WTC11 (cell line): Measurements from ENCODE around the gene CACNA1C.

Experiments used
- CREB1 ChIP-seq: sonication (generic); formaldehyde crosslinking; IDR thresholded peaks from 2 replicates; pipeline ENCODE4 v1.8.0; 2023; ENCODE audit warnings: mild to moderate bottlenecking, missing genetic modification reagents
- ETV6 ChIP-seq: sonication (generic); formaldehyde crosslinking; IDR thresholded peaks from 2 replicates; pipeline ENCODE4 v1.8.1; 2022; ENCODE audit warnings: mild to moderate bottlenecking, missing genetic modification reagents
- GABPB1 ChIP-seq: sonication (generic); formaldehyde crosslinking; IDR thresholded peaks from 2 replicates; pipeline ENCODE4 v1.8.1; 2023; ENCODE audit warnings: mild to moderate bottlenecking, missing genetic modification reagents
- JUN ChIP-seq: sonication (generic); formaldehyde crosslinking; IDR thresholded peaks from 2 replicates; pipeline ENCODE4 v1.8.0; 2023; ENCODE audit warnings: mild to moderate bottlenecking, missing genetic modification reagents
- TEAD4 ChIP-seq: sonication (generic); formaldehyde crosslinking; IDR thresholded peaks from 2 replicates; pipeline ENCODE4 v1.8.0; 2022; ENCODE audit warnings: mild to moderate bottlenecking, missing genetic modification reagents
- ZNF232 ChIP-seq: sonication (generic); formaldehyde crosslinking; IDR thresholded peaks from 2 replicates; pipeline ENCODE4 v1.8.0; 2022; ENCODE audit warnings: mild to moderate bottlenecking, missing genetic modification reagents
- TF ChIP-seq, protein P1 (sequence below): fragments of 200-600 bp; IDR thresholded peaks from 2 replicates; pipeline ENCODE4 v1.8.0; 2022; ENCODE audit warnings: antibody characterized with exemption
- TF ChIP-seq, protein P2 (sequence below): sonication (generic); formaldehyde crosslinking; IDR thresholded peaks from 2 replicates; pipeline ENCODE4 v1.8.0; 2023; ENCODE audit warnings: missing genetic modification reagents, mild to moderate bottlenecking, borderline replicate concordance
- TF ChIP-seq, protein P3 (sequence below): sonication (generic); formaldehyde crosslinking; IDR thresholded peaks from 2 replicates; pipeline ENCODE4 v1.8.0; 2022; ENCODE audit warnings: mild to moderate bottlenecking, missing genetic modification reagents
- TF ChIP-seq, protein P4 (sequence below): sonication (generic); formaldehyde crosslinking; IDR thresholded peaks from 2 replicates; pipeline ENCODE4 v1.8.0; 2022; ENCODE audit warnings: missing genetic modification reagents
- TF ChIP-seq, protein P5 (sequence below): sonication (generic); formaldehyde crosslinking; conservative IDR thresholded peaks from 2 replicates; pipeline ENCODE4 v1.8.1; 2023; ENCODE audit warnings: mild to moderate bottlenecking, low read depth, missing genetic modification reagents, moderate library complexity
- TF ChIP-seq, protein P6 (sequence below): sonication (generic); formaldehyde crosslinking; IDR thresholded peaks from 2 replicates; pipeline ENCODE4 v1.8.0; 2023; ENCODE audit warnings: missing genetic modification reagents
- TF ChIP-seq, protein P7 (sequence below): sonication (generic); formaldehyde crosslinking; IDR thresholded peaks from 2 replicates; pipeline ENCODE4 v1.8.1; 2023; ENCODE audit warnings: mild to moderate bottlenecking, missing genetic modification reagents

DNA sequence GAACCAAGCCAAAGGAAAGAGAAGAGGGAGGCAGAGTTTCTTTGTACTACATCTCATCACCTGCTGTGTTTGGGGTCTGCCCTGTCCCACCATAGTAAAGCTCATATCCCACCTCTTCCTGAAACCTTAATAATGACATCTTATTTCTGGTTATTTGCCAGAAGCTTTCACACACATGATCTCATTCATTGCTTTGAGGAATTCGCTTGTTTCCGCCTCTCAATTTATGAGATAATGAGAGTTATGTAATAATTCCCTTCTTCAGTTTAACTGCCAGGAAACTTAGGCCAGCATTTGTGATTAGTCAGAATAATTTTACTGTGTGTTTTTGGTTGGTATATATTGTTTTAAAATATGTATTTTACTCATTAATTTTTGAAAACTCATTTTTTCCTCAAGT lies 205.2 kb downstream of the CACNA1C start:
- TF ChIP-seq, protein P1, sequence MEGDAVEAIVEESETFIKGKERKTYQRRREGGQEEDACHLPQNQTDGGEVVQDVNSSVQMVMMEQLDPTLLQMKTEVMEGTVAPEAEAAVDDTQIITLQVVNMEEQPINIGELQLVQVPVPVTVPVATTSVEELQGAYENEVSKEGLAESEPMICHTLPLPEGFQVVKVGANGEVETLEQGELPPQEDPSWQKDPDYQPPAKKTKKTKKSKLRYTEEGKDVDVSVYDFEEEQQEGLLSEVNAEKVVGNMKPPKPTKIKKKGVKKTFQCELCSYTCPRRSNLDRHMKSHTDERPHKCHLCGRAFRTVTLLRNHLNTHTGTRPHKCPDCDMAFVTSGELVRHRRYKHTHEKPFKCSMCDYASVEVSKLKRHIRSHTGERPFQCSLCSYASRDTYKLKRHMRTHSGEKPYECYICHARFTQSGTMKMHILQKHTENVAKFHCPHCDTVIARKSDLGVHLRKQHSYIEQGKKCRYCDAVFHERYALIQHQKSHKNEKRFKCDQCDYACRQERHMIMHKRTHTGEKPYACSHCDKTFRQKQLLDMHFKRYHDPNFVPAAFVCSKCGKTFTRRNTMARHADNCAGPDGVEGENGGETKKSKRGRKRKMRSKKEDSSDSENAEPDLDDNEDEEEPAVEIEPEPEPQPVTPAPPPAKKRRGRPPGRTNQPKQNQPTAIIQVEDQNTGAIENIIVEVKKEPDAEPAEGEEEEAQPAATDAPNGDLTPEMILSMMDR, result no peak
- TF ChIP-seq ZNF232 (CRISPR knock-in tag) (no peak), CREB1 (no peak), ETV6 (no peak), JUN (CRISPR knock-in tag) (no peak), GABPB1 (CRISPR knock-in tag) (no peak), TEAD4 (CRISPR knock-in tag) (no peak)
- TF ChIP-seq, protein P2, sequence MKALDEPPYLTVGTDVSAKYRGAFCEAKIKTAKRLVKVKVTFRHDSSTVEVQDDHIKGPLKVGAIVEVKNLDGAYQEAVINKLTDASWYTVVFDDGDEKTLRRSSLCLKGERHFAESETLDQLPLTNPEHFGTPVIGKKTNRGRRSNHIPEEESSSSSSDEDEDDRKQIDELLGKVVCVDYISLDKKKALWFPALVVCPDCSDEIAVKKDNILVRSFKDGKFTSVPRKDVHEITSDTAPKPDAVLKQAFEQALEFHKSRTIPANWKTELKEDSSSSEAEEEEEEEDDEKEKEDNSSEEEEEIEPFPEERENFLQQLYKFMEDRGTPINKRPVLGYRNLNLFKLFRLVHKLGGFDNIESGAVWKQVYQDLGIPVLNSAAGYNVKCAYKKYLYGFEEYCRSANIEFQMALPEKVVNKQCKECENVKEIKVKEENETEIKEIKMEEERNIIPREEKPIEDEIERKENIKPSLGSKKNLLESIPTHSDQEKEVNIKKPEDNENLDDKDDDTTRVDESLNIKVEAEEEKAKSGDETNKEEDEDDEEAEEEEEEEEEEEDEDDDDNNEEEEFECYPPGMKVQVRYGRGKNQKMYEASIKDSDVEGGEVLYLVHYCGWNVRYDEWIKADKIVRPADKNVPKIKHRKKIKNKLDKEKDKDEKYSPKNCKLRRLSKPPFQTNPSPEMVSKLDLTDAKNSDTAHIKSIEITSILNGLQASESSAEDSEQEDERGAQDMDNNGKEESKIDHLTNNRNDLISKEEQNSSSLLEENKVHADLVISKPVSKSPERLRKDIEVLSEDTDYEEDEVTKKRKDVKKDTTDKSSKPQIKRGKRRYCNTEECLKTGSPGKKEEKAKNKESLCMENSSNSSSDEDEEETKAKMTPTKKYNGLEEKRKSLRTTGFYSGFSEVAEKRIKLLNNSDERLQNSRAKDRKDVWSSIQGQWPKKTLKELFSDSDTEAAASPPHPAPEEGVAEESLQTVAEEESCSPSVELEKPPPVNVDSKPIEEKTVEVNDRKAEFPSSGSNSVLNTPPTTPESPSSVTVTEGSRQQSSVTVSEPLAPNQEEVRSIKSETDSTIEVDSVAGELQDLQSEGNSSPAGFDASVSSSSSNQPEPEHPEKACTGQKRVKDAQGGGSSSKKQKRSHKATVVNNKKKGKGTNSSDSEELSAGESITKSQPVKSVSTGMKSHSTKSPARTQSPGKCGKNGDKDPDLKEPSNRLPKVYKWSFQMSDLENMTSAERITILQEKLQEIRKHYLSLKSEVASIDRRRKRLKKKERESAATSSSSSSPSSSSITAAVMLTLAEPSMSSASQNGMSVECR (CRISPR knock-in tag), result no peak
- TF ChIP-seq, protein P3, sequence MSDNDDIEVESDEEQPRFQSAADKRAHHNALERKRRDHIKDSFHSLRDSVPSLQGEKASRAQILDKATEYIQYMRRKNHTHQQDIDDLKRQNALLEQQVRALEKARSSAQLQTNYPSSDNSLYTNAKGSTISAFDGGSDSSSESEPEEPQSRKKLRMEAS (CRISPR knock-in tag), result no peak
- TF ChIP-seq, protein P4, sequence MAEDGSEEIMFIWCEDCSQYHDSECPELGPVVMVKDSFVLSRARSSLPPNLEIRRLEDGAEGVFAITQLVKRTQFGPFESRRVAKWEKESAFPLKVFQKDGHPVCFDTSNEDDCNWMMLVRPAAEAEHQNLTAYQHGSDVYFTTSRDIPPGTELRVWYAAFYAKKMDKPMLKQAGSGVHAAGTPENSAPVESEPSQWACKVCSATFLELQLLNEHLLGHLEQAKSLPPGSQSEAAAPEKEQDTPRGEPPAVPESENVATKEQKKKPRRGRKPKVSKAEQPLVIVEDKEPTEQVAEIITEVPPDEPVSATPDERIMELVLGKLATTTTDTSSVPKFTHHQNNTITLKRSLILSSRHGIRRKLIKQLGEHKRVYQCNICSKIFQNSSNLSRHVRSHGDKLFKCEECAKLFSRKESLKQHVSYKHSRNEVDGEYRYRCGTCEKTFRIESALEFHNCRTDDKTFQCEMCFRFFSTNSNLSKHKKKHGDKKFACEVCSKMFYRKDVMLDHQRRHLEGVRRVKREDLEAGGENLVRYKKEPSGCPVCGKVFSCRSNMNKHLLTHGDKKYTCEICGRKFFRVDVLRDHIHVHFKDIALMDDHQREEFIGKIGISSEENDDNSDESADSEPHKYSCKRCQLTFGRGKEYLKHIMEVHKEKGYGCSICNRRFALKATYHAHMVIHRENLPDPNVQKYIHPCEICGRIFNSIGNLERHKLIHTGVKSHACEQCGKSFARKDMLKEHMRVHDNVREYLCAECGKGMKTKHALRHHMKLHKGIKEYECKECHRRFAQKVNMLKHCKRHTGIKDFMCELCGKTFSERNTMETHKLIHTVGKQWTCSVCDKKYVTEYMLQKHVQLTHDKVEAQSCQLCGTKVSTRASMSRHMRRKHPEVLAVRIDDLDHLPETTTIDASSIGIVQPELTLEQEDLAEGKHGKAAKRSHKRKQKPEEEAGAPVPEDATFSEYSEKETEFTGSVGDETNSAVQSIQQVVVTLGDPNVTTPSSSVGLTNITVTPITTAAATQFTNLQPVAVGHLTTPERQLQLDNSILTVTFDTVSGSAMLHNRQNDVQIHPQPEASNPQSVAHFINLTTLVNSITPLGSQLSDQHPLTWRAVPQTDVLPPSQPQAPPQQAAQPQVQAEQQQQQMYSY (CRISPR knock-in tag), result no peak
- TF ChIP-seq, protein P5, sequence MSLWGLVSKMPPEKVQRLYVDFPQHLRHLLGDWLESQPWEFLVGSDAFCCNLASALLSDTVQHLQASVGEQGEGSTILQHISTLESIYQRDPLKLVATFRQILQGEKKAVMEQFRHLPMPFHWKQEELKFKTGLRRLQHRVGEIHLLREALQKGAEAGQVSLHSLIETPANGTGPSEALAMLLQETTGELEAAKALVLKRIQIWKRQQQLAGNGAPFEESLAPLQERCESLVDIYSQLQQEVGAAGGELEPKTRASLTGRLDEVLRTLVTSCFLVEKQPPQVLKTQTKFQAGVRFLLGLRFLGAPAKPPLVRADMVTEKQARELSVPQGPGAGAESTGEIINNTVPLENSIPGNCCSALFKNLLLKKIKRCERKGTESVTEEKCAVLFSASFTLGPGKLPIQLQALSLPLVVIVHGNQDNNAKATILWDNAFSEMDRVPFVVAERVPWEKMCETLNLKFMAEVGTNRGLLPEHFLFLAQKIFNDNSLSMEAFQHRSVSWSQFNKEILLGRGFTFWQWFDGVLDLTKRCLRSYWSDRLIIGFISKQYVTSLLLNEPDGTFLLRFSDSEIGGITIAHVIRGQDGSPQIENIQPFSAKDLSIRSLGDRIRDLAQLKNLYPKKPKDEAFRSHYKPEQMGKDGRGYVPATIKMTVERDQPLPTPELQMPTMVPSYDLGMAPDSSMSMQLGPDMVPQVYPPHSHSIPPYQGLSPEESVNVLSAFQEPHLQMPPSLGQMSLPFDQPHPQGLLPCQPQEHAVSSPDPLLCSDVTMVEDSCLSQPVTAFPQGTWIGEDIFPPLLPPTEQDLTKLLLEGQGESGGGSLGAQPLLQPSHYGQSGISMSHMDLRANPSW, result no peak
- TF ChIP-seq, protein P6, sequence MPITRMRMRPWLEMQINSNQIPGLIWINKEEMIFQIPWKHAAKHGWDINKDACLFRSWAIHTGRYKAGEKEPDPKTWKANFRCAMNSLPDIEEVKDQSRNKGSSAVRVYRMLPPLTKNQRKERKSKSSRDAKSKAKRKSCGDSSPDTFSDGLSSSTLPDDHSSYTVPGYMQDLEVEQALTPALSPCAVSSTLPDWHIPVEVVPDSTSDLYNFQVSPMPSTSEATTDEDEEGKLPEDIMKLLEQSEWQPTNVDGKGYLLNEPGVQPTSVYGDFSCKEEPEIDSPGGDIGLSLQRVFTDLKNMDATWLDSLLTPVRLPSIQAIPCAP (CRISPR knock-in tag), result no peak
- TF ChIP-seq, protein P7, sequence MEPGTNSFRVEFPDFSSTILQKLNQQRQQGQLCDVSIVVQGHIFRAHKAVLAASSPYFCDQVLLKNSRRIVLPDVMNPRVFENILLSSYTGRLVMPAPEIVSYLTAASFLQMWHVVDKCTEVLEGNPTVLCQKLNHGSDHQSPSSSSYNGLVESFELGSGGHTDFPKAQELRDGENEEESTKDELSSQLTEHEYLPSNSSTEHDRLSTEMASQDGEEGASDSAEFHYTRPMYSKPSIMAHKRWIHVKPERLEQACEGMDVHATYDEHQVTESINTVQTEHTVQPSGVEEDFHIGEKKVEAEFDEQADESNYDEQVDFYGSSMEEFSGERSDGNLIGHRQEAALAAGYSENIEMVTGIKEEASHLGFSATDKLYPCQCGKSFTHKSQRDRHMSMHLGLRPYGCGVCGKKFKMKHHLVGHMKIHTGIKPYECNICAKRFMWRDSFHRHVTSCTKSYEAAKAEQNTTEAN (CRISPR knock-in tag), result no peak
